Esophagus muscularis mucosa (tissue), 4 donors: Measurements from ENCODE around the gene MON1B. TPM values are rescaled to one million over a fixed set of nuclear protein-coding genes. Genes with fewer than 3 reads are reported as not detected.

Experiments used
- DNase-seq: peaks from one replicate; pipeline ENCODE4 v3.0.0-alpha.2; 2017; ENCODE audit errors: extremely low spot score
- H3K27ac ChIP-seq, 4 donors: fragments of 200-600 bp; sonication (generic); replicated peaks in 1 of 4; 1 replicate in 3 of 4; 2 replicates in 1 of 4; pipeline ENCODE4 v1.5.1; 2016 to 2019; ENCODE audit warnings: mild to moderate bottlenecking in 1 of 4
- H3K27me3 ChIP-seq, 4 donors: fragments of 200-600 bp; sonication (generic); one replicate each; pipeline versions ENCODE4 v1.5.1 to v1.6.0; 2016 to 2019
- H3K36me3 ChIP-seq, 4 donors: fragments of 200-600 bp; sonication (generic); one replicate each; pipeline ENCODE4 v1.5.1; 2016 to 2019
- H3K4me1 ChIP-seq, 4 donors: fragments of 200-600 bp; sonication (generic); one replicate each; pipeline ENCODE4 v1.5.1; 2016 to 2019
- H3K4me3 ChIP-seq, 4 donors: fragments of 200-600 bp; sonication (generic); 1 replicate in 2 of 4; 2 replicates in 2 of 4; pipeline ENCODE4 v1.5.1; 2016 to 2019; ENCODE audit warnings: mild to moderate bottlenecking in 4 of 4, moderate library complexity in 1 of 4
- H3K9me3 ChIP-seq, 4 donors: fragments of 200-600 bp; sonication (generic); 1 replicate in 3 of 4; 2 replicates in 1 of 4; pipeline ENCODE4 v1.5.1; 2016 to 2019
- CTCF ChIP-seq, 3 experiments: fragments of 200-600 bp in 2 of 3; fragments of 450-650 bp in 1 of 3; sonication (generic) in 2 of 3; IDR thresholded peaks; one replicate each; pipeline ENCODE4 v1.5.1; 2017 to 2019; ENCODE audit warnings: antibody characterized with exemption in 3 of 3, mild to moderate bottlenecking in 2 of 3, moderate library complexity in 1 of 3
- EP300 ChIP-seq: sonication (generic); formaldehyde crosslinking; IDR thresholded peaks from one replicate; pipeline ENCODE4 v1.6.1; 2017; ENCODE audit warnings: antibody characterized with exemption
- POLR2A ChIP-seq: fragments of 450-650 bp; IDR thresholded peaks from one replicate; pipeline ENCODE4 v1.6.1; 2017; ENCODE audit warnings: antibody characterized with exemption, moderate library complexity, mild to moderate bottlenecking, low read depth
- POLR2AphosphoS5 ChIP-seq, 2 donors: sonication (generic); formaldehyde crosslinking; IDR thresholded peaks; one replicate each; pipeline ENCODE4 v1.6.1; 2017; ENCODE audit warnings: antibody characterized with exemption in 2 of 2
- WGBS: methylation state at CpG from one replicate; pipeline ENCODE4 v1.1.5; 2018; 5-methylcytosine and 5-hydroxymethylcytosine counted together
- intact Hi-C: fragments of 100-400 bp; cut with DNase I; formaldehyde crosslinking; loops from one replicate; pipeline ENCODE4 v1.15.1; 2023
- total RNA-seq, 4 donors: library from RNA; depleted of rRNA; stranded (reverse); fragments of >200 nt; gene quantifications; one replicate each; pipeline versions ENCODE4 v1.1.0 to v1.2.1, GENCODE V29; 2016

The MON1B gene
- total RNA-seq, 4 donors from 2014 or later, result 19.1 to 33.8 (median 29.1) TPM

GRCh38 chr16:77197747-77198146 lies 6.8 kb downstream of the MON1B start:
- H3K4me3 ChIP-seq, result no peak overlapping the region
- H3K27me3 ChIP-seq, result no peaks in the 10 kb centered on the region
- H3K27ac ChIP-seq, result no peak overlapping the region
- H3K9me3 ChIP-seq, result no peaks in the 10 kb centered on the region
- intact Hi-C loops, result no loop called here
- H3K36me3 ChIP-seq, result peaks cover 33 to 85% (median 71%) of the 10 kb centered on the region in 4 donors
- TF ChIP-seq EP300 (no peak), POLR2AphosphoS5 (IDR thresholded peaks at IDR 0.05) (no peak), CTCF (IDR thresholded peaks at IDR 0.05) (no peak), POLR2A (no peak)
- DNase-seq, result no peak
- WGBS, result 100% methylated on average over 2 of the region's 2 CpGs
- H3K4me1 ChIP-seq, result peaks cover 0 to 11% (median 10%) of the 10 kb centered on the region in 4 donors

GRCh38 chr16:77199211-77199610 lies 8.2 kb downstream of the MON1B start, which contains the start of gene SYCE1L:
Gene SYCE1L, plus strand, starts transcription at chr16:77199408. Its CDS starts 44 bp downstream, at chr16:77199452.
- WGBS, result 94% methylated on average over 18 of the region's 18 CpGs
- H3K9me3 ChIP-seq, result no peaks in the 10 kb centered on the region
- H3K4me1 ChIP-seq, result no peaks in the 10 kb centered on the region
- no peak within 1 kb of the TSS for H3K4me3 ChIP-seq
- H3K36me3 ChIP-seq, result peaks cover 30 to 72% (median 59%) of the 10 kb centered on the region in 4 donors
- intact Hi-C loops, result no loop called here
- DNase-seq, result no peak
- no peaks in the 10 kb centered on the region for H3K27me3 ChIP-seq
- TF ChIP-seq CTCF (IDR thresholded peaks at IDR 0.05) (no peak), POLR2AphosphoS5 (IDR thresholded peaks at IDR 0.05) (no peak), EP300 (no peak), POLR2A (no peak)
- no peak within 1 kb of the TSS for H3K27ac ChIP-seq

- no peak for TF ChIP-seq POLR2A
- WGBS, result 90% methylated on average over 2 of the region's 2 CpGs
- DNase-seq, result no peak
- Histone ChIP-seq H3K36me3 (no peaks in the 10 kb centered on the region), H3K4me3 (no peak overlapping the region), H3K4me1 (peaks cover 0 to under 1% (median 0%) of the 10 kb centered on the region in 4 donors), H3K9me3 (no peaks in the 10 kb centered on the region), H3K27ac (no peak overlapping the region), H3K27me3 (peaks cover 0 to 10% (median 0%) of the 10 kb centered on the region in 4 donors)
- intact Hi-C loops, result no loop called here
These were observed 15.5 kb downstream of the MON1B start for GRCh38 chr16:77206533-77206932.

GRCh38 chr16:77207030-77207429 lies 16.0 kb downstream of the MON1B start:
- TF ChIP-seq CTCF (IDR thresholded peaks at IDR 0.05) (no peak), EP300 (no peak), POLR2A (no peak), POLR2AphosphoS5 (IDR thresholded peaks at IDR 0.05) (no peak)
- WGBS, result 64% methylated on average over 2 of the region's 5 CpGs
- intact Hi-C loops, result no loop called here
- H3K9me3 ChIP-seq, result no peaks in the 10 kb centered on the region
- no peaks in the 10 kb centered on the region for H3K36me3 ChIP-seq
- DNase-seq, result no peak
- H3K4me3 ChIP-seq, result no peak overlapping the region
- peaks cover 1 to 5% (median 4%) of the 10 kb centered on the region in 4 donors for H3K4me1 ChIP-seq
- peaks cover 0 to 15% (median under 1%) of the 10 kb centered on the region in 4 donors for H3K27me3 ChIP-seq
- no peak overlapping the region for H3K27ac ChIP-seq

- H3K36me3 ChIP-seq, result no peaks in the 10 kb centered on the region
- H3K4me3 ChIP-seq, result no peak overlapping the region
- H3K27ac ChIP-seq, result no peak overlapping the region
- intact Hi-C loops, result no loop called here
- WGBS, result 98% methylated on average over 3 of the region's 3 CpGs
- no peaks in the 10 kb centered on the region for H3K9me3 ChIP-seq
- TF ChIP-seq EP300 (no peak), CTCF (IDR thresholded peaks at IDR 0.05) (no peak), POLR2A (no peak)
- H3K4me1 ChIP-seq, result peaks cover 13 to 19% (median 18%) of the 10 kb centered on the region in 4 donors
- H3K27me3 ChIP-seq, result peaks cover 0 to 28% (median 4%) of the 10 kb centered on the region in 4 donors
- no peak for DNase-seq
These were observed 17.4 kb downstream of the MON1B start for GRCh38 chr16:77208382-77208781.
